Liver (tissue), 9 donors: Measurements from ENCODE around the gene CELF5. TPM values are rescaled to one million over a fixed set of nuclear protein-coding genes. Genes with fewer than 3 reads are reported as not detected.
"Not testable (repeated sequence)": the region's sequence is repeated elsewhere in the genome, so short reads cannot be mapped to it uniquely, and the experiment has no call there.

ENCODE experiments used
- DNase-seq: peaks from one replicate; pipeline ENCODE4 v3.0.0-alpha.2; 2017; ENCODE audit warnings: low spot score
- H3K27ac ChIP-seq, 2 donors: one replicate each; pipeline ENCODE4 v1.7.0; 2013; ENCODE audit warnings: inconsistent platforms in 2 of 2, low read length in 2 of 2, control low read depth in 1 of 2, low read depth in 1 of 2, mild to moderate bottlenecking in 1 of 2
- H3K27me3 ChIP-seq, 4 donors: one replicate each; pipeline versions ENCODE4 v1.6.1 to v1.7.0; 2013; ENCODE audit warnings: low read length in 3 of 4, inconsistent platforms in 1 of 4, mild to moderate bottlenecking in 1 of 4, moderate library complexity in 1 of 4; ENCODE audit not compliant: control insufficient read depth in 4 of 4, insufficient read depth in 4 of 4
- H3K36me3 ChIP-seq, 4 donors: one replicate each; pipeline versions ENCODE4 v1.6.1 to v1.7.0; 2013; ENCODE audit warnings: low read length in 3 of 4, mild to moderate bottlenecking in 3 of 4, low read depth in 1 of 4, moderate library complexity in 1 of 4; ENCODE audit not compliant: control insufficient read depth in 4 of 4, insufficient read depth in 3 of 4
- H3K4me1 ChIP-seq, 4 donors: one replicate each; pipeline versions ENCODE4 v1.6.1 to v1.7.0; 2013; ENCODE audit warnings: low read length in 3 of 4, mild to moderate bottlenecking in 3 of 4, moderate library complexity in 1 of 4; ENCODE audit not compliant: control insufficient read depth in 4 of 4, insufficient read depth in 4 of 4
- H3K4me3 ChIP-seq, 3 donors: one replicate each; pipeline versions ENCODE4 v1.6.1 to v1.7.0; 2013; ENCODE audit warnings: low read length in 3 of 3, control low read depth in 1 of 3, low read depth in 1 of 3, mild to moderate bottlenecking in 1 of 3
- H3K9ac ChIP-seq, 2 donors: one replicate each; pipeline ENCODE4 v1.7.0; 2013; ENCODE audit warnings: low read length in 2 of 2, mild to moderate bottlenecking in 2 of 2, moderate library complexity in 2 of 2, control low read depth in 1 of 2, low read depth in 1 of 2
- H3K9me3 ChIP-seq, 4 donors: one replicate each; pipeline versions ENCODE4 v1.6.1 to v1.7.0; 2013; ENCODE audit warnings: low read length in 3 of 4; ENCODE audit not compliant: control insufficient read depth in 4 of 4
- EGR1 ChIP-seq, 2 donors: IDR thresholded peaks; 2 replicates each; pipeline ENCODE4 v1.6.1; 2016 to 2018; ENCODE audit warnings: antibody characterized with exemption in 2 of 2, low read depth in 2 of 2
- FOXA1 ChIP-seq: IDR thresholded peaks from 2 replicates; pipeline ENCODE4 v1.6.1; 2016; ENCODE audit warnings: antibody characterized with exemption
- FOXA2 ChIP-seq: IDR thresholded peaks from 2 replicates; pipeline ENCODE4 v1.6.1; 2016; ENCODE audit warnings: antibody characterized with exemption
- GABPA ChIP-seq, 2 donors: IDR thresholded peaks in 1 of 2; conservative IDR thresholded peaks in 1 of 2; 2 replicates each; pipeline ENCODE4 v1.6.1; 2016; ENCODE audit warnings: antibody characterized with exemption in 2 of 2, mild to moderate bottlenecking in 1 of 2, moderate library complexity in 1 of 2
- HNF4A ChIP-seq, 2 donors: conservative IDR thresholded peaks; 2 replicates each; pipeline ENCODE4 v1.6.1; 2016; ENCODE audit warnings: antibody characterized with exemption in 2 of 2, mild to moderate bottlenecking in 2 of 2
- HNF4G ChIP-seq: IDR thresholded peaks from 2 replicates; pipeline ENCODE4 v1.6.1; 2016; ENCODE audit warnings: antibody characterized with exemption
- JUND ChIP-seq, 2 donors: IDR thresholded peaks; 2 replicates each; pipeline ENCODE4 v1.6.1; 2016; ENCODE audit warnings: antibody characterized with exemption in 2 of 2
- NR2F2 ChIP-seq: IDR thresholded peaks from 2 replicates; pipeline ENCODE4 v1.6.1; 2016; ENCODE audit warnings: antibody characterized with exemption
- RAD21 ChIP-seq, 2 donors: IDR thresholded peaks; 2 replicates each; pipeline ENCODE4 v1.6.1; 2016; ENCODE audit warnings: antibody characterized with exemption in 2 of 2, mild to moderate bottlenecking in 2 of 2
- RXRA ChIP-seq, 2 donors: IDR thresholded peaks; 2 replicates each; pipeline ENCODE4 v1.6.1; 2017 to 2018; ENCODE audit warnings: antibody characterized with exemption in 2 of 2, mild to moderate bottlenecking in 1 of 2
- SP1 ChIP-seq: IDR thresholded peaks from 2 replicates; pipeline ENCODE4 v1.6.1; 2018; ENCODE audit warnings: antibody characterized with exemption, mild to moderate bottlenecking
- TAF1 ChIP-seq: conservative IDR thresholded peaks from 2 replicates; pipeline ENCODE4 v1.6.1; 2016; ENCODE audit warnings: antibody characterized with exemption, mild to moderate bottlenecking
- YY1 ChIP-seq: IDR thresholded peaks from 2 replicates; pipeline ENCODE4 v1.6.1; 2016; ENCODE audit warnings: antibody characterized with exemption, mild to moderate bottlenecking
- WGBS: extraction: QIAGEN DNeasy Blood & Tissue Kit; methylation state at CpG from one replicate; pipeline ENCODE4 v1.1.7; 2013; 5-methylcytosine and 5-hydroxymethylcytosine counted together
- polyA plus RNA-seq, 2 donors: library from polyadenylated mRNA; stranded (reverse) in 1 of 2; unstranded in 1 of 2; fragments of 200-250 nt in 1 of 2; fragments of >200 nt in 1 of 2; fragmentation: Nextera tagmentation in 1 of 2; extraction: Ambion mirVana in 1 of 2; gene quantifications; one replicate each; pipeline versions ENCODE4 v1.2.1 to v1.2.3, GENCODE V29; 2013 to 2015
- total RNA-seq, 2 donors: library from RNA; depleted of rRNA; stranded (reverse); fragments of >200 nt; gene quantifications; one replicate each; pipeline ENCODE4 v1.2.3, GENCODE V29; 2014
- TF ChIP-seq, protein P1 (sequence below): fragments of 150-350 bp; IDR thresholded peaks from 2 replicates; pipeline ENCODE4 v1.5.1; 2017; ENCODE audit warnings: improper control_type of control experiment, low read depth, low read length; ENCODE audit not compliant: missing input control
- TF ChIP-seq, protein P2 (sequence below): IDR thresholded peaks from 2 replicates; pipeline ENCODE4 v1.6.1; 2016; ENCODE audit warnings: antibody characterized with exemption
- TF ChIP-seq, protein P3 (sequence below): IDR thresholded peaks from 2 replicates; pipeline ENCODE4 v1.6.1; 2016; ENCODE audit warnings: antibody characterized with exemption
- TF ChIP-seq, protein P4 (sequence below): IDR thresholded peaks from 2 replicates; pipeline ENCODE4 v1.6.1; 2016; ENCODE audit warnings: antibody characterized with exemption
- TF ChIP-seq, protein P5 (sequence below): IDR thresholded peaks from 2 replicates; pipeline ENCODE4 v1.6.1; 2016; ENCODE audit warnings: antibody characterized with exemption, mild to moderate bottlenecking
- donor health status: healthy.
- donor health status: healthy.
- donor health status: healthy.
- donor health status: healthy.
- donor health status: healthy.

Gene CELF5
- total and polyA plus RNA-seq, 4 donors, result 0.06 to 0.50 (median 0.26) TPM

DNA sequence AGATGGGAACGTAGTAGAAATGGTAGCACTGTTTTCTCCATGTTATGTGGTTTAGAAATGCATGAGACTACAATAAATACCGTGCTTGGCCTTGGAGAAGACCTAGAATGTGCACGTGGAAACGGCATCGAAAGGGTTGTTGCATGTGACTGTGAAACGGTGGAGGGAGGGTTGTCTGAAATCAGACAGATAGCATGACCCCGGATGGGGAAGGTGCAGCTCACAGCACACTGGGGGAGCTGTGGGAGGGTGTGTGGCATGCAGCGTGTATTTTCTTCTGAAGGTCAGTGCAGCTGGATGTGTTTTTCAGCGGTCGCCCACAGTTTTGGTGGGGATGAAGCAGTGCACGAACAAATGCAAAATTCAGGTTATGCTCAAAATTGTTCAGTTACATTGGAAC lies 63.4 kb downstream of the CELF5 start:
- Histone ChIP-seq H3K4me3 (no peak overlapping the region), H3K9ac (no peak overlapping the region), H3K27me3 (no peaks in the 10 kb centered on the region), H3K36me3 (no peaks in the 10 kb centered on the region), H3K27ac (no peak overlapping the region), H3K9me3 (peaks cover 0 to 4% (median 0%) of the 10 kb centered on the region in 4 donors), H3K4me1 (peaks cover 0 to 7% (median 4%) of the 10 kb centered on the region in 4 donors)
- WGBS, result 54% methylated on average over 11 of the region's 11 CpGs
- DNase-seq, result no peak
- no peak for TF ChIP-seq SP1
- TF ChIP-seq, protein P1, sequence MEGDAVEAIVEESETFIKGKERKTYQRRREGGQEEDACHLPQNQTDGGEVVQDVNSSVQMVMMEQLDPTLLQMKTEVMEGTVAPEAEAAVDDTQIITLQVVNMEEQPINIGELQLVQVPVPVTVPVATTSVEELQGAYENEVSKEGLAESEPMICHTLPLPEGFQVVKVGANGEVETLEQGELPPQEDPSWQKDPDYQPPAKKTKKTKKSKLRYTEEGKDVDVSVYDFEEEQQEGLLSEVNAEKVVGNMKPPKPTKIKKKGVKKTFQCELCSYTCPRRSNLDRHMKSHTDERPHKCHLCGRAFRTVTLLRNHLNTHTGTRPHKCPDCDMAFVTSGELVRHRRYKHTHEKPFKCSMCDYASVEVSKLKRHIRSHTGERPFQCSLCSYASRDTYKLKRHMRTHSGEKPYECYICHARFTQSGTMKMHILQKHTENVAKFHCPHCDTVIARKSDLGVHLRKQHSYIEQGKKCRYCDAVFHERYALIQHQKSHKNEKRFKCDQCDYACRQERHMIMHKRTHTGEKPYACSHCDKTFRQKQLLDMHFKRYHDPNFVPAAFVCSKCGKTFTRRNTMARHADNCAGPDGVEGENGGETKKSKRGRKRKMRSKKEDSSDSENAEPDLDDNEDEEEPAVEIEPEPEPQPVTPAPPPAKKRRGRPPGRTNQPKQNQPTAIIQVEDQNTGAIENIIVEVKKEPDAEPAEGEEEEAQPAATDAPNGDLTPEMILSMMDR, result no peak
- TF ChIP-seq FOXA2, result no peak
- TF ChIP-seq, protein P2, sequence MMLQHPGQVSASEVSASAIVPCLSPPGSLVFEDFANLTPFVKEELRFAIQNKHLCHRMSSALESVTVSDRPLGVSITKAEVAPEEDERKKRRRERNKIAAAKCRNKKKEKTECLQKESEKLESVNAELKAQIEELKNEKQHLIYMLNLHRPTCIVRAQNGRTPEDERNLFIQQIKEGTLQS, result no peak
- TF ChIP-seq, protein P3, sequence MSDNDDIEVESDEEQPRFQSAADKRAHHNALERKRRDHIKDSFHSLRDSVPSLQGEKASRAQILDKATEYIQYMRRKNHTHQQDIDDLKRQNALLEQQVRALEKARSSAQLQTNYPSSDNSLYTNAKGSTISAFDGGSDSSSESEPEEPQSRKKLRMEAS, result no peak
- TF ChIP-seq EGR1 (IDR thresholded peaks at IDR 0.05; ENCODE audit: low read depth in 2 of 2), result no peak
- no peak for TF ChIP-seq HNF4G
- no peak for TF ChIP-seq NR2F2
- TF ChIP-seq TAF1, result no peak
- no peak for TF ChIP-seq RAD21 (IDR thresholded peaks at IDR 0.05)
- TF ChIP-seq, protein P4, sequence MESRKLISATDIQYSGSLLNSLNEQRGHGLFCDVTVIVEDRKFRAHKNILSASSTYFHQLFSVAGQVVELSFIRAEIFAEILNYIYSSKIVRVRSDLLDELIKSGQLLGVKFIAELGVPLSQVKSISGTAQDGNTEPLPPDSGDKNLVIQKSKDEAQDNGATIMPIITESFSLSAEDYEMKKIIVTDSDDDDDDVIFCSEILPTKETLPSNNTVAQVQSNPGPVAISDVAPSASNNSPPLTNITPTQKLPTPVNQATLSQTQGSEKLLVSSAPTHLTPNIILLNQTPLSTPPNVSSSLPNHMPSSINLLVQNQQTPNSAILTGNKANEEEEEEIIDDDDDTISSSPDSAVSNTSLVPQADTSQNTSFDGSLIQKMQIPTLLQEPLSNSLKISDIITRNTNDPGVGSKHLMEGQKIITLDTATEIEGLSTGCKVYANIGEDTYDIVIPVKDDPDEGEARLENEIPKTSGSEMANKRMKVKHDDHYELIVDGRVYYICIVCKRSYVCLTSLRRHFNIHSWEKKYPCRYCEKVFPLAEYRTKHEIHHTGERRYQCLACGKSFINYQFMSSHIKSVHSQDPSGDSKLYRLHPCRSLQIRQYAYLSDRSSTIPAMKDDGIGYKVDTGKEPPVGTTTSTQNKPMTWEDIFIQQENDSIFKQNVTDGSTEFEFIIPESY, result no peak
- TF ChIP-seq HNF4A (conservative IDR thresholded peaks at IDR 0.05), result no peak
- TF ChIP-seq, protein P5, sequence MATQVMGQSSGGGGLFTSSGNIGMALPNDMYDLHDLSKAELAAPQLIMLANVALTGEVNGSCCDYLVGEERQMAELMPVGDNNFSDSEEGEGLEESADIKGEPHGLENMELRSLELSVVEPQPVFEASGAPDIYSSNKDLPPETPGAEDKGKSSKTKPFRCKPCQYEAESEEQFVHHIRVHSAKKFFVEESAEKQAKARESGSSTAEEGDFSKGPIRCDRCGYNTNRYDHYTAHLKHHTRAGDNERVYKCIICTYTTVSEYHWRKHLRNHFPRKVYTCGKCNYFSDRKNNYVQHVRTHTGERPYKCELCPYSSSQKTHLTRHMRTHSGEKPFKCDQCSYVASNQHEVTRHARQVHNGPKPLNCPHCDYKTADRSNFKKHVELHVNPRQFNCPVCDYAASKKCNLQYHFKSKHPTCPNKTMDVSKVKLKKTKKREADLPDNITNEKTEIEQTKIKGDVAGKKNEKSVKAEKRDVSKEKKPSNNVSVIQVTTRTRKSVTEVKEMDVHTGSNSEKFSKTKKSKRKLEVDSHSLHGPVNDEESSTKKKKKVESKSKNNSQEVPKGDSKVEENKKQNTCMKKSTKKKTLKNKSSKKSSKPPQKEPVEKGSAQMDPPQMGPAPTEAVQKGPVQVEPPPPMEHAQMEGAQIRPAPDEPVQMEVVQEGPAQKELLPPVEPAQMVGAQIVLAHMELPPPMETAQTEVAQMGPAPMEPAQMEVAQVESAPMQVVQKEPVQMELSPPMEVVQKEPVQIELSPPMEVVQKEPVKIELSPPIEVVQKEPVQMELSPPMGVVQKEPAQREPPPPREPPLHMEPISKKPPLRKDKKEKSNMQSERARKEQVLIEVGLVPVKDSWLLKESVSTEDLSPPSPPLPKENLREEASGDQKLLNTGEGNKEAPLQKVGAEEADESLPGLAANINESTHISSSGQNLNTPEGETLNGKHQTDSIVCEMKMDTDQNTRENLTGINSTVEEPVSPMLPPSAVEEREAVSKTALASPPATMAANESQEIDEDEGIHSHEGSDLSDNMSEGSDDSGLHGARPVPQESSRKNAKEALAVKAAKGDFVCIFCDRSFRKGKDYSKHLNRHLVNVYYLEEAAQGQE, result no peak
- TF ChIP-seq GABPA (IDR thresholded peaks at IDR 0.05 in 1 of 2, conservative IDR thresholded peaks at IDR 0.05 in 1 of 2), result no peak
- TF ChIP-seq YY1, result no peak
- no peak for TF ChIP-seq JUND (IDR thresholded peaks at IDR 0.05)
- no peak for TF ChIP-seq FOXA1
- TF ChIP-seq RXRA (IDR thresholded peaks at IDR 0.05), result no peak

DNA sequence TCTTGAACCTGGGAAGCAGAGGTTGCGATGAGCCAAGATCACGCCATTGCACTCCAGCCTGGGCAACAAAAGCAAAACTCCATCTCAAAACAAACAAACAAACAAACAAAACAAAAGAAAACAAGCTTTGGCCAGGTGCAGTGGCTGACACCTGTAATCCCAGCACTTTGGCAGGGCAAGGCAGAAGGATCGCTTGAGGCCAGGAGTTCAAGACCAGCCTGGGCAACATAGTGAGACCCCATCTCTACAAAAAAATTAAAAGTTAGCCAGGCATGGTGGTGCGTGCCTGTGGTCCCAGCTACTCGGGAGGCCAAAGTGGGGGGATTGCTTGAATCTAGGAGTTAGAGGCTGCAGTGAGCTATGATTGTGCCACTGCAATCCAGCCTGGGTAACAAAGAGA lies 64.0 kb downstream of the CELF5 start:
- not testable (repeated sequence) for DNase-seq, H3K9me3 ChIP-seq, H3K27me3 ChIP-seq, H3K4me3 ChIP-seq, H3K27ac ChIP-seq, H3K9ac ChIP-seq, H3K36me3 ChIP-seq
- H3K4me1 ChIP-seq, result peaks cover 4 to 14% (median 10%) of the 10 kb centered on the region in 4 donors
- 92% methylated on average over 5 of the region's 5 CpGs for WGBS
